HG03442 (cell line): ENCODE data around the gene ZNF184.
A peak's percentile ranks its signal among the peaks of the same experiment; 100 is the strongest.

Source experiments
- ATAC-seq: cut with Tn5 transposase; IDR thresholded peaks from one replicate; pipeline ENCODE4 v1.9.1; 2021; ENCODE audit warnings: mild to moderate bottlenecking, moderate library complexity; ENCODE audit not compliant: unreplicated experiment

Gene ZNF184

DNA sequence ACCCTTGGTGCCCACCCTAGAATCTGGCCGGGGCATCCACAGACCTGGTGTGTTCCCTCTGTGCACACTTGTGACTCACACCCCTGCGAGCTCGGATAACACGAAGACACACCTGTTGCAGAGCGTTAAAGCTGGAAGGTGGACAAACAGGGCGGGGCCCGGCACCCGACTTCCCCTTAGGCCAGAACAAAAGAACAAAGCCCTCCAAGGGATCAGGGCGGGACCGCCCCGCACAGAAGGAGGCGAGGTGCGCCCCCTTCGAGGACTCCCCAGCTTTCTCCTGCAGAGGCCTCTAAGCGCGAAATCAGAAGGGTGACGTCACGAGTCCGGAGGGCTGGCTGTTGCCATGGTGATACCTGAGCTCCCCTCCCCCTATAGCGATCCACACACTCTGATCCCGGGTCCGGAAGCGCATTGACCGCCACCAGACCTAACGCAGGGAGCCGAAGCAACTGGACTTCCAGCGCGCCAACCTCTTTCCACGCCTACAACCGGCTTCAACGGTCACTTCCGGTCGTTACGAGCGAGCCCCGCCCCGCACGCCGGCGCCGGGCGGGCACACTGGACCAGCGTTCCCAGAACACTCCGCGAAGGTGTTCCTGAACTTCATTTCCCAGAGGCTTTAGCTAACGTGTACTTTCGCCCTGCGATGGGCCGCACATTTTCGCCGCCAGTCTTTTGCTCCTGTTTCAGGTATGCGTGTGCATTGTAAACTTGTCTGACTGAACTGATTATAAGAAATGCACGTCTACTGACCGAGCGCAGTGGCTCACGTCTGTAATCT is at the start of gene ZNF184:
ZNF184 (minus strand) TSS at position 489 of the 784 bp plus-strand sequence. CDS start 811 bp downstream, outside the sequence.
- peak; percentile 76 for ATAC-seq

DNA sequence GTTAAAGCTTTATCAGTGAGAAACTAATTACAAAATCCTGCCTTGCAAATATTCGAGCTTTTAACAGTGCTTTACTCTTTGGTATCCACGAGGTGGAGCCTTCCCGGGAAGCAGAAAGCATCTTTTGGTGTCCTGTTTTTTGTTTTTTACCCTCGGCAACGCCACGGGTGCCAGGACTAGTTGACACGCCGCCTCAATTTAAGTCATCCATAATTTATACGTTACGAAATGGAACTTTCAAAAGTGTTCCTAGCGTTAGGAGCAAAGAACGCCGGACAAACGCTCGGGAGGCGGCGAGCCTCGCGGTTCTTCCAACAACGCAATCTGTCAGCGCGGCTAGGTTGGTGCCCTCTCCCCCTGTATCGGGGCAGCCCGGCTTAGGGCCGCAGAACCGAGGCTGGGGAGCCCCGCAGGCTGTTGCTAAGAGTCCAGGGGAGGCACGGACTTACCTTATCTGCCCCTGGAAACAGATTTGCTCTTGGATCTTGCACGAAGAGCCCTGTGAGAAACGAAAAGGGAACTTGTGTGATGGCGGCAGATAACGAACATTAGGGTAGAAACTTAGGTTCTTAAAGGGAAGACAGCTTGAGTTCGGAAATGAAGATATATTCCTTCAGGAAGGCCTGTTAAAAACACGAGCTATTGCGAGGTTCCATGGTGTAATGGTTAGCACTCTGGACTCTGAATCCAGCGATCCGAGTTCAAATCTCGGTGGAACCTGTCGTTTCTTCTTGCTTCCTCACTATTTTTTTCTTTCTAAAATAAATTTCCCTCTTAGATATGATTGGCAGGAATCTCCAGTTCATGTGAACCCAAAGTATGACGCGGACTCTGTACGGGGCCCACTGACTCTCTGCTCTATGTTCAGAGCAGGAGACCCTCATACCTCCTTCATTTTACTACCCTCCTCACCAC is 46.2 kb upstream of the ZNF184 start:
- ATAC-seq: peak; percentile 57

DNA sequence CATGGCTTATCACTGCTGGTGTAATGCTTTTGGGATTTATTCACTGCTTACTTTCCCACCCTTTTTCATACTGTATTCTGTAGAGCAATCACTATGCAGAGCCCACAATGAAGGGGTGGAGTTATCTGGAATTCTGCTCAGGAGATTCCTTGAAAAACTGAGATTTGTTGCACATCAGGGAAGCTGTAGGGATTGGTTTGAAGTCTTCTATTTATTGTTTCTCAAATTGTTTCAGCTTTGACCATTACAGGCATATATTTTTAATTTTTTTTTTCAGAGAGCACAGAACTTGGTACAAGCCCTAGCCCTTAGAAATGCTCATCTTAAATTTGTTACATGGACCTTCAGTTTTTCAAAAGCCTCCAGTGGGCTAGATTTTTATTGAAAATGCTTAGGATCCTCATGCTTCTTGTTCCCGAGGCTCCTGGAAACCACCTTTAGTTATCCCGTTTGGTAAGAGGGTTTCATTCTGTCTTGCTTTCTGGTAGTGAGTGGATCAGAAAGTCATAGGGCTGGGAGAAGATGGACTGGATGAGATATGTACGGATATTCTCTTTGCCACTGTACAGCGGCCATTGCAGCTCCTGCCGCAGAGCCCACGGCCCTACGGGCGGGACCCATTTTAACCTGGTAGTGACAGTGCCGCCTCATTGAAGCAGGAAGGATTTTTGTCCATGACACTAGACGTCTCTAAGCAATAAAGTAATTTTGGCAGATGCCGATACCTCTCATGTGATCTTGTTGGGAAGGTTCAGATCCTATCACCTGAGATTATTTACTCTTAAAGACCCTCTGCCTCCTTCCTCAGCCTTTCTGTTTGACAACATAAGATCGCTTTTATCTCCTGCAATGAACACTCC is 45.3 kb upstream of the ZNF184 start:
- no peak for ATAC-seq

DNA sequence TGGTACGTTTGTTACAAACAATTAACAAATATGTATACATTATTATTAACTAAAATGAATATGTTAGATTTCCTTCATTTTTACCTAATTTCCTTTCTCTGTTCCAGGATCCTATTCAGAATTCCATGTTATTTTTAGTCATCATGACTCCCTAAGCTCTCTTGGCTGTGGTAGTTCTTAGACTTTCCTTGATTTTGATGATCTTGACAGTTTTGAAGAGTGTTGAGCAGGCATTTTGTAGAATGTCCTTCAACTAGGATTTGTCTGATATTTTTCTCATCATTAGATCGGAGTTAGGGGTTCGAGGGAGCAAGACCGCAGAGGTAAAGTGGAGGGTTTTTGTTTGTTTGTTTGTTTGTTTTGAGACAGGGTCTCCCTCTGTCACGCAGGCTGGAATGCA is 44.3 kb upstream of the ZNF184 start:
- ATAC-seq: no peak

DNA sequence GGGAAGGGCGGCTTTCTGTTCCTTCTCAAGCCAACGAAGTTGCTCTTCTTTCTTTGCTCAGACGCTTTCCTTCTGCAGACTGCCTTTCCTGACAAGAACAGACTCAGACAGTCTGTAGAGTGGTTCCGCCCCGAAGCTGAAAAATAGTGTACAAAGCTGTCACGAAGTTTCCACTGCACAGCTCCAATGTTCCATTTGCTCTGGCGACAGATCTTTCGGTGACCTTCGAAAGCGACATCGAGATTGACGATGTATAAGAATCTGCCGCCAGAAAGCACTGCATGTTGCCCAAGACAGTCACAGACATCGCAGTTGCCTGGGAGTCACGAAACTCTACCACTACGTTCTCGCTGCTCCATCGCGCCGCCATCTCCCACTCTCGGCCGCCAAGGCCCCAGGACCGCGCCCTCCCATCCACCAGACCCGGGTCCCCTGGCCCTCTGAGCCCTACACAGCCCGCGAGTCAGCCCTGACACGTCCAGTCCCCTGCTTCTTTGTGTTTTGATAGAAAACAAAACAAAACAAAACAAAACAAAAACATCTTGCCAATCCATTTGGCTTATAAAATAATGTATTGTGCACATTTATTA is 42.1 kb upstream of the ZNF184 start:
- no peak for ATAC-seq

DNA sequence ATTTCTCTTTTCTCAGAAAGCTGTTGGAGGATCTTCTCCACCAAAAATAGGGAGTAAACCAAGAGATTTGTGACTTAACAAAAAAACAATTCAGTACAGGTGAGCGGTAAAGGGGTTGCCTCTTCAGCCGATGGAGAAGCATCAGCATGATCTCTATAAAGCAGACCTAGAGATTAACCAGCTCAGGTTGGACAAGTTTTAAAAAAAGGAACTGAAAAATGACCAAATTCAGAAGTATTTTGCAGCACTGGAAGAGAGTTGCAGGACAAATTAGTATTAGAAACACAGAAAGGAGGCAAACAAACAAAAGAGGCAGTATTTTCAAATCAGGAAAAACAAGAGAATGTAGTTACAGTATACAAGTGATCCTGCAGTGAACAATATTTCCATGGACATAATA is 39.6 kb upstream of the ZNF184 start:
- ATAC-seq: no peak

DNA sequence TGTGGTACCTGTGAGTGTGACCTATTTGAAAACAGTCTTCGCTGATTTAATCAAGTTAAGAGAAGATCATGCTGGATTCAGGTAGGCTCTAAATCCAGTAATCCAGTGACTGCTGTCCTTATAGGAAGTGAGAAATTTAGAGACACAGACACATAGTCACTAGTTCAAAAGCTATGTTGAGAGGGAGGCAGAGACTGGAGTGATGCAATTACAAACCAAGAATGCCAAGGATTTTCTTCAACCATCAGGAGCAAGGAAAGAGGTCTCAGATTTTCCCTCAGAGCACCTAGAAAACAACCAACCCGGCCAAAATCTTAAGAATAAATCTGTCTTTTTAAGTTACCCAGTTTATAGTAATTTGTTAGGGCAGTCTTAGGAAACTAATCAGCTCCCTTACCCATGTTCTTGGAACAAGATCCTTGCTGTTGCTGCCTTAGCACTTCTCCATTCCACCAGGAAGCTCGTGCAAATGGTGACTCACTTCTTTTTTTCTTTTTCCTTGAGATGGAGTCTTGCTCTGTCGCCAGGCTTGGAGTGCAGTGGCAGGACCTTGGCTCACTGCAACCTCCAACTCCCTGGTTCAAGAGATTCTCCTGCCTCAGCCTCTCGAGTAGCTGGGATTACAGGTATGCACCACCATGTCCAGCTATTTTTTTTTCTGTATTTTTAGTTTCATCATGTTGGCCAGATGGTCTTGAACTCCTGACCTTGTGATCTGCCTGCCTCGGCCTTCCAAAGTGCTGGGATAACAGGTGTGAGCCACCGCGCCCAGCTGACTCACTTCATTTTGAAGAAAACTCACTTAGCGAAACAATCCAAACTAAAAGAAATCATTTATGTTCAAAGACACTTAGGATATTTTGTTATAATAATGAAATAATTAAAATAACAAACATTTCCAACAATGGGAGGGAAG is 34.4 kb upstream of the ZNF184 start:
- ATAC-seq: no peak

DNA sequence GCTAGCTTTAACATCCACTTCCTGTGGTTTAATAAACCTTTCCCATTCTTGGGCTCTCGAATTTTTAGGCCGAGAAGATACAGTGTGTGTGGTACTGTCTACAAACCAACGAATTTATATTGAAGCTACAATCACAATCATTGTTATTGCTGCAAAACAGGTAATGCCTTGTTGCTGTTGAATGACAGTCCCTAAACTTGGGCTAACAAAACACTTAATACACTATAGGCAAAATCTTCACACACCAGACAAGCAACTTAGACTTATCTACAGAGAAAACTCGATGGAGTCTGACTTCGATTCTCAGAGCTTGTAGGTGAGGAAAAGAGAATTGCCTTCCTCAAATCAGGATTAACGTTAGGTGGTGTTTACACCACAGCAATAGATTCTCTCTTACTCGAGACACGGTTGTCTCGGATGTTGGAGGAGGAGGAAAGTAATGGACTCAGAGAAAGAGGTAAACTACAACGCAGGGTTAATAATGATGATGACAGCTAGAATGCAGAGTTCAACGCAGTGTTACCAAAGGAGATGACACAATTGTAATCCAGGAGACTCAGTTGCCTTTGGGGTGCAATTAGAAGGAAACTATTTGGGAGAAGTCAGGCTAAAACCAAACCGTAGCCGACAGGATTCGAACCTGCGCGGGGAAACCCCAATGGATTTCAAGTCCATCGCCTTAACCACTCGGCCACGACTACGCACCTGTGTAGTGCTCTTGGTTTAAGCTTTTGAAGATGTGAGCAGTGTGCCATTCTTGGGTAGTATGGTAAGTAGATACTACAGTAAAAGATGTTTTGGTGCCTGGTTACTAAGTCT is 32.5 kb upstream of the ZNF184 start:
- no peak for ATAC-seq

DNA sequence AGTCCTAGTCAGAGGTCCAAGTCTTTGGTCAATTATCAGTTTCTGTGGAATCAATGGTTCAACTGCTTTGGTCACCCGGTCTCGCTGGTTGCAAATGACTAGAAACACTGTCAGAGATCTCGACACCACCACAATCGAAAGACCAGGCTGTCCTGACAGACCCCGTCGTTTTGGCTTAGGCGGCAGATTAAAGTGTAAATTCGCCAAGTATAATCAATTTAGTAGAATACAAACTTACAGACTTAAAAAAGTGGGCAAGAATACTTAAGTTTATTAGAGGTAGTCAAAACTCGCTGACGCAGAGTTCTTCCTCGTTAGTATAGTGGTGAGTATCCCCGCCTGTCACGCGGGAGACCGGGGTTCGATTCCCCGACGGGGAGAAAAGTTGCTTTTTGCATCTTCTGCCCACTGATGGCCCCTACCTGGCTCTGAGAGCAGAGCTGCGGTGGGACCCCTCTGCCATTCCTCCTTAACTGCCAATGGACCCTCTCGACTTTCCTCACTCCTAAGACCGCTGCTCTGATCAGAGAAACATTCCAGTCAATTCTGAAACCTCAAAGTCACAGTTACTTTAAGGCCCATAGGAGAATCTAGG is 30.6 kb upstream of the ZNF184 start:
- peak; percentile 33 for ATAC-seq

DNA sequence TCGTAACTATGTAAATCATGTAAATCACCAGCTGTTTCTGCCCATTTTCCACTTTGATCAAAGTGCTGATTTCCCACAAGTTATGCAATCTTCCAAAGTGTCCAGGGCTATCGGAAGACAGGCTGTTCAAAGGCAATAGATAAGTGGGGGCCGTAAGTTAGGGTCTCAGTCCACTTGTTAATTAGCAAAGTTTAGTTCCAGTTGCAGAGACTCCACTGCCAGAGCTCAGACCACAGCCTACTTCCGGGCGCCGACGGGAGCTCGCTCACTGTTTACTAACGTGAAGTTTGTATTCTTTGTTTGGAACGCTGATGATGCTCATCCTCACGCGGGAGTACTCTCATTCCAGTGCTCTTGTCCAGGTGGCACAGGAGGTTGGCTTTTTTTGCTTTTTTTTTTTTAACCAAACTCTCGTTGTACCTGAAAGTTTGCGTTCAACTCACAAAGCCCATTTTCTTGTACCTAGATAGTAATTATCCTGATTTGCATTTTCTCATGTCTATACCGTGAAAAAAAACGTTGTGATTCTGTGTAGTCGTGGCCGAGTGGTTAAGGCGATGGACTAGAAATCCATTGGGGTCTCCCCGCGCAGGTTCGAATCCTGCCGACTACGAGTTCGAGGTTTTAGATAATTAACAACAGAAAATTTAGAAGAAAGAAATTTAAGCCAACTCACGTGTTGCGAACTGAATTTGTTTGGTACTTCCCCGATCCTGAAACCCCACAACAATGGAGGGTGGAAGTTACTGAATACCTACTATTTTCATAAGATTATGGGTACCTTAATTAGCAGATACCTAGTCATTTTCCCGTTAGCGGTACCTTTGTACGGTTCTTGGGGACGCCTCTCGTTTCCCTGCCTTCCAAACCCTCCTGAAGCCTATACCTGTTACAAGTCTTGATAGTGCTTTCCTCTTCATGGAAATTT is 29.9 kb upstream of the ZNF184 start:
- peak; percentile 46 for ATAC-seq

DNA sequence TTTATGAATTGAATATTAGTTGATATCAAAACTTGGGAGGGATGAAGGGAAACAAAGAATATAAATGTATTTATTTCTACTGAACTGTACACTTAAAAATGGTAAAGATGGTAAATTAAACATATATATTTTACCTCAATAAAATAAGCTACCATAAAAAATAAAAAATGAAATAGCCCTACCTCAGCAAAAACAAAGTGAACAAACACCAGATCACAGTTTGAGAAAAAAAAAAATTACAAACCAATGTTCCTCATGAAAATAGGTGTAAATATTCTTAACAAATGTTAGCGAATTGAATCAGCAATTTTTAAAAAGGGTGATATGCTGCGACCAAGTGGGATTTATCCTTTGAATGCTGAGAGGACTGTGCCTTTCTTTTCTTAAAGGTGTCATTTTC is 28.3 kb upstream of the ZNF184 start:
- no peak for ATAC-seq

DNA sequence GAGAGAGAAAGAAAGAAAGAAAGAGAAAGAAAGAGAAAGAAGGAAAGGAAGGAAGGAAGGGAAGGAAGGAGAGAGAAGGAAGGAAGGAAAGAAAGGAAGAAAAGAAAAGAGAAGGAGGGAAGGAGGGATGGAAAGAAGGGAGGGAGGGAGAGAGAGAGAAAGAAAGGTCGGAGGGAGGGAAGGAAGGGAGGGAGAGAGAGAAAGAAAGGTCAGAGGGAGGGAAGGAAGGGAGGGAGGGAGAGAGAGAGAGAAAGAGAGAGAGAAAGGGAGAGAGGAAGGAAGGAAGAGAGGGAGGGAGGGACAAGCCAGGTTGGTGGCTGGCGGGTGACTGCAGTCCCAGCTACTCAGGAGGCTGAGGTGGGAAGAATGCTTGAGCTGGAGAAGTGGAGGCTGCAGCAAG is 27.3 kb upstream of the ZNF184 start:
- no peak for ATAC-seq

DNA sequence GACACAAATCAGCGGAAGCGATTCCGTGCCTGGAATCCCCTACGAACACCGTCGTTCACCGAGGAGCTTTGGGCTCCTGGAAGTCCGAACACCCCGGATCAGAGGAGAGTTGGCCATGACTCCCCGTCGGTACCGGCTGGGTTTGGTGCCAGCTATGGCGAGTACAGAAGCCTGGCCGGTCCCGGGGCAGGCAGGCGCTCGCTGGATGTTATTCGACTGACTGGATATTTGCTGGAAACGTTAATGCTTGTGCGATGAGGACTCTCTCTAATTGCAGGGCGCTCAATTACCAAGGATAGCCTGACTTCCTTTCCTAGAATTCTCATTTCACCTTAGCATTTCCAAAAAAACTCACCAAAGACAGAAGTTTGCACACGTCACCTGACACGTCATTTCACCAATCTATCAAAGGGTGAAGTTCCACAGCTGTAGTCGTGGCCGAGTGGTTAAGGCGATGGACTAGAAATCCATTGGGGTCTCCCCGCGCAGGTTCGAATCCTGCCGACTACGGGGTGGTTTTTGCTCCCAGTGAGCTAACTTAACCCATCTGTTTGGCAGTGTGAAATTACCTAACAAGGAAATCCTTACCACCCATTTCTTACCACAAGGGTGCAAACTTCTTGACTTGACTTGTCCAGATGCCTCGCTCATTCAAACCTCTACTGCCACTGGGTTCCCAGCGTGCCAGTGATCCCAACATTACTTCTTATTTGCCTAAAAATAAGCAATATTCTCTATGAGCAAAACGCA is 22.7 kb upstream of the ZNF184 start:
- no peak for ATAC-seq

DNA sequence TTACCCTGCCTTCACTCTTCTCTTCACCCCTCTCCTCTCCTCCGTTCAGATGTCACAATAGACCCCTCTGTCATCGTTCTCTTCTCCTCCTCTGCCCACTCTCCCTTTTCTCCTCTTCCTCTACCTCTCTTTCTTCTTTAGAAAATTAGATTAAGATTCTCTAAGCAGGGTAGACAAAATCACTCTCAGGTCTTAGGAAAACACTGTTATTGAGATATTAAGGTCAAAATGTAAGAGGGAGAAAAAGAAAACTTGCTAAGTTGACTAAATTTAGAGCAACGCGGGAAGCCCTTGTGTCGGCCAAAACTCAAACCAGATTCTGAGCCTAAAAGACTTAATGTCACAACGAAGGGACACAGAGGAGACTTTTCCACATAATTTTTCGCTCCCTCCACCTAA is 22.1 kb upstream of the ZNF184 start:
- no peak for ATAC-seq

DNA sequence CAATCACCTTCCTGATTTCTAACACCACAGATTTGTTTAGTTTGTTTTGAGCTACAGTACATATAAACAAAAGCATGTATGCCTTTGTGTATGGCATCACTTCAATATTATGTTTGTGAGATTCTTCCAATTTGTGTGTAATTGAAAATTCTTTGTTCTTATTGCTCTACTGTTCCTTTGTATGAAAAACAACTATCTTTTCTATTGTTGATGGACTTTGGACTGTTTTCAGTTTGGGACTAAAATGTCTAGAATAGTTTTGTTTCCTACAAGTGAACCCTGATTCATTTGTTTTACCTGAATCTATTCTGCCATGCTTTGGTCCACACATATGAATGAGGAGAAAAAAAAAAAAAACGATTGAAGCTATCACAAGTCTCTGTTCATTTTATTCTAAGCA is 21.2 kb upstream of the ZNF184 start:
- no peak for ATAC-seq

DNA sequence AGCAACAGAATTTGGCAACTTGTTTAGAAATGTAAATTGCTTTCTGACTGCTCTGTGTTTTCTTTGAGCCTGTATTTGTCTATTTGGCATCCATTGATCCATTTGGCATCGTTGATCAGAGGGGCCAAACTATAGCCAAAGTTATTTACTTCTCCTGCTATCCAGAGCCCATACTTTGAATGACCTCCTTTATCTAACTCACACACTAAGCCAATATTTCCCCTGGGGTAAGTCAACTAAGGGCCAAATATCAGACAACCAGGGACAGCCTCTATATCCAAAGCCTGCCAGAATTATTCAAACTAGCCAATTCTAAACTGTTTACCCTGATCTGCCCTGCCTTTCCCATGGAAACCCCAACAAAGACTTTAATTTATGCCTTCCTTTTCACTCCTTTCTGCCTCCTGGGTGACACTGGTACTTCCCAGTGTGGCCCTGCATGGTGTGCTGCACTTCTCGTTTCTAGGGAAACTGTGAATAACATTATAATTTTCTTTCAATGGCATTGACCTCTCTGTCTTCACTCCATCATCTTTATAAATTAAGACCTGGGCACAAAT is 19.8 kb upstream of the ZNF184 start:
- ATAC-seq: no peak
